HK-2 (cell line): ENCODE results near the gene CLCN5.

Source experiments
- DNase-seq: peaks from one replicate; pipeline ENCODE4 v3.0.0-alpha.2; 2018; ENCODE audit not compliant: unreplicated experiment

CLCN5 gene

DNA sequence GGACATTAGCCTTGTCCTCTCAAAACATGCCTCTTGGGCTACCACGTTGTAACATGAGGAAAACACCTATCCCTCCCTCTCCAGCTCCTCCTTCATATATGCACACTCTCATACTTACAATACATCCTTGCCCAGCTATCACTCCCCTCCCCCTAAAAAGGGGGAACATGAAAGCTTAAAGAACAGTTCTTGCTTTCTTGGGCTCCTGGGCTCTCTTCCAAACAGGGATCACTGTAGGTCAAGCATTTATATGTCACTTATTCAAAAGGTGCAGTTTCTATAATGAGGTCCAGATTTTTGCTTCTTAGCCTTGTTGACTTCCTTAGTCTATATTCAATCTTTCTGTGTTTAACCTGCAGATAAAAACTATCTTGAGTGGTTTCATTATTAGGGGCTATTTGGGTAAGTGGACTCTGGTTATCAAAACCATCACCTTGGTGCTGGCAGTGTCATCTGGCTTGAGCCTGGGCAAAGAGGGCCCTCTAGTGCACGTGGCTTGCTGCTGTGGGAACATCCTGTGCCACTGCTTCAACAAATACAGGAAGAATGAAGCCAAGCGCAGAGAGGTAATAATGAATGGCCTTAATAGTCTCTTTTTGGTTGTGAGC is 159.0 kb downstream of the CLCN5 start:
- peak; percentile 26 for DNase-seq

DNA sequence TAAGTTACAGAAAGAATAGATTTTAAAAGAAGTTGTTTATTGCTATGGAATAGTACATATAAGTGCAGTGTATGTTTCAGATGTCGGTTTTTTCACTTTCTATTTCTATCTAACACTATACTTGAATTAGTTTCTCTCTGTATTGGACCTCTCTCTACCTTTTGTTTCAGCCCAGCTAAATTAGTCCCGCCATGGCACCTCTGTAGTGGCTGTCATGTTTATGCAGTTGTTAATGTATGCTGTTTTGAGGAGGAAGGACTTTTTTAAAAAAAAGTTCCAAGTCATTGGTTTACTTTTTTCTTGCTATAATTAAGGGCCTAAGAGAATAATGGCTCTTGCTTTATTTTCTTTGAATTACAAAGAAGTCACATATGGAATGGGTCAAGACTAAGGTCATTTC is 160.3 kb downstream of the CLCN5 start:
- no peak for DNase-seq

DNA sequence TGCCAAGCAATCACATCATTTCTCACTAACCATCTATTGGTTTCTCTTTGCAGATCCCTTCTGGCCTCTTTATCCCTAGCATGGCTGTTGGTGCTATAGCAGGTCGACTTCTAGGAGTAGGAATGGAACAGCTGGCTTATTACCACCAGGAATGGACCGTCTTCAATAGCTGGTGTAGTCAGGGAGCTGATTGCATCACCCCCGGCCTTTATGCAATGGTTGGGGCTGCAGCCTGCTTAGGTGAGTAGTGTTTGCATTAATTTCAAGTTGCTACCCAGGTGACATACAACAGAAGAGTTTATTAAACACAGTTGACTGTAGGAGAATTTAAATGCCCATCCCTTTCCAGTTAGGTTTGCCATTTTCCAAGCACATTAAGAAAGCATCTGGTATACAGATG is 166.2 kb downstream of the CLCN5 start:
- DNase-seq, result no peak

DNA sequence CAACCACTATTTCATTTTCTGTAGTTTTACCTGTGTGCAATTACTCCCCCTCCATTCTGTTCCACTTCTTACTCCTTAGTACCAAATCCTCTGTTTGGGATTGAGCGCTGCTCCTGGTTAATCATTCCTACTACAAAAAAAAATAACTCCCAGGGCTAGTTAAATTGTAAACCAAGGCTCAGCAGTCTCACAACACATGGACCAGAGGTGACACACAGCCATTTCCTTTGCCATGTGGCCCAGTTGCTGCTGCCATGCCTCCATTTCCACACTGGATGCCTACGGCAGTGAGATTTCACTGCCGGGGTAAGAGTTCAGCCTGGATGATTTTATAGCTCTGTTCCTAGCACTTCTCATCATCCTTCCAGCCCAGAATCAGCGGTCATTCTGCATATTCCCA is 171.2 kb downstream of the CLCN5 start:
- peak; percentile 10 for DNase-seq

DNA sequence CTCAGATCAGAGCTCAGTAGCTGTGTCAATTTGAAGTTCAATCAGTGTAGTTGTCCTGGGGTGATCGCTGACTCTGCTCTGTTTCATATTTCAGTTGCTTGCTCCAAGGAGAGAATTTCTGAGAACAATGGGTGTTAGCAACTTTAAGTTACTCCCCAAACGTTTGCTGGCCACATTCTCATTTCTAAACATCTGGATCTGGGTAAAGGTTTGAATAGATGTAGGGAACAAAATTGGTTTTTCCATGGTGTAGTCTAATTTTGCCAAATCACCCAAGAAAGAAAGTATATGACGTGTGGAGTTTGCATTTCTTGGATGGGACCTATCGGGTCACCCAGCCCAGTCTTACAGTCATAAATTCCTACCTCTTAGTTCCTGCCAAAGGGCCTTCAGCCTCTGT is 174.7 kb downstream of the CLCN5 start:
- DNase-seq, result no peak

DNA sequence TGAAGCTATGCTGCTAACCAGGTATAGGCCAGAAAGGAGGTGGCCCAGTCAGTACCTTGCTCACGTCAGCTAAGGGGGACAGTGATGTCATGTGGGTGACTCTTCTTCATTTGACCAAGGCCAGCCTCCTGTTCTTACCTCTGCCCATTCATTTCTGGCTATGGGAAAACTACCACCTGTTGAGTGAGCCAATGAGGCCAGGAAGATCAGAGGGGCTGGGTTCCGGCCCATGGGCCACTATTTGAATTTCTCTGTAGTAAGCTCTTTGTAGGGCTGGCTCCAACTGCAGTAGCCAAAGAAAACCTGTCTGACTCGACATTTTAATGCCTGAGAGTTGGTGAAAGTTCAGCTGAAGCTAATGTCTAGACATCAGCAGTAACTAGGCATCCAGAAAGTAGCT is 175.8 kb downstream of the CLCN5 start:
- no peak for DNase-seq

DNA sequence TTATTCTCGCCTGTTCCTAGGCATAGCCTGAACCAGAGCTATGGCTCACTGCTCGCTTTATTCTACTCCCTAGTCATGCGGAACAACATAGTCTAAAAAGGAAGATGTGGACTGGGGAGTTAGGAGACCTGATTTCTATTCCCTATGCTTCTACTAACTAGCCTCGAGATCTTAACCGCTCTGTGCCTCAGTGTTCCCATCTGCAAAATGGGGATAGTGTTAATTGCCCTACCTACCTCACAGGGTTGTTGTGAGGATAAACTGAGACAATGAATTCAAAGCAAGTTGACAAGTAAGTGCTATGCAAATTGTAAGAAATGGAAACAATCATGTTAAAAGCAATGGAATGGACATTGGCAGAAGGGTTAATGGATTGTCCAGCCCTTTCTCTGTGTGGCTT is 176.4 kb downstream of the CLCN5 start:
- DNase-seq, result no peak

DNA sequence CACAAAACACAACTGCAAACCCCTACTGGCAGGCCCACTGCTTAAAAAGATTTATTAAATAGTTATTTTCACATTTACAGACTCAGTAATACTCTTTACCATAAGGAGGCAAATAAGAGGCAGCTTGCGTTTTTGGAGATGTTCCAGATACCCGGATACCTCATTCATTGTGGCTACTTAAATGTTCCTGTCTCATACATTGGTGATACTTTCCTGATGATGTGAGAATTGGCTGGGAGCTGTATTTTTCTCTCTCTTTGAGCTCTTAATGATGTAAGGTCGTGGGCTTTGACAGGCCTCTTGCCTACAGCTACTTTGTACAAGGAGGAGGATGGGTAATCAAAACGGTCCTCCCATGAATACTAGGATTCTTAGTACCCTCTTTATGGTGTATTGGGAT is 176.9 kb downstream of the CLCN5 start:
- DNase-seq, result no peak

DNA sequence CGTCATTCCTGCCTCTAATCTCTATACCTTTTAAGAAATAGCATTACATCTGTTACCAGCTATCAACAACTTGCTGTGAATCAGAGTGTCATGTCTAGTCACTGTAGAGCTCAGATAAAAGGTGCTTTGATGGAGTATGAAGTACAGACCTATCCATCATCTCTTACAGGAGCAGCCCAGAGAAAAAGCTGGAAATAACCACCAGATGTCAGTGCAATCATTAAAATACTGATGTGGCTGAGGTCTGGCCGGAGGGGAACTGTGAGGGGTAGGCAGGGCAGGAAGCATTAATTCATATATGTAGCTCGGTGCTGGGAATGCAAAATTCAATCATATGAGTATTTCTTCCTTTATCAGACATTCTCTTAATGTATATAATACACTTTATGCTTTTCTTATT is 177.8 kb downstream of the CLCN5 start:
- peak; percentile 9 for DNase-seq

DNA sequence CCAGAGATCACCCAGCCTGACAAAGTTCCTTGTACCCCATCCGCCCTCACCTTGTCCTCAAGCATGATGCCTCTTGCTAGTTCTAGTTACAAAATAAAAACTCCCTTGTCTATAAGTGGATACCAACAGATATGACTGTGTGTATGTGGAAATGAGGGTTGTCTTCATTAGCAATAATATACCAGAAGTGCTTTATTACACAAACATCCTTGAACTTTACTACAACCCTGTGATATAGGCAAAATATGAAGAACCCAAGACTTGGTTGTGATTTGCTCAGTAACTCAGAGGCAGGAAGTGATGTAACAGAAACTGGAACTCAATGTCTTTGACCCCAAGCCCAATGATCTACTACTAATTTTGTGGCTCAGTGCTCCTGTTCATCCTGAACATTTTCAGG is 180.8 kb downstream of the CLCN5 start:
- DNase-seq, result no peak

DNA sequence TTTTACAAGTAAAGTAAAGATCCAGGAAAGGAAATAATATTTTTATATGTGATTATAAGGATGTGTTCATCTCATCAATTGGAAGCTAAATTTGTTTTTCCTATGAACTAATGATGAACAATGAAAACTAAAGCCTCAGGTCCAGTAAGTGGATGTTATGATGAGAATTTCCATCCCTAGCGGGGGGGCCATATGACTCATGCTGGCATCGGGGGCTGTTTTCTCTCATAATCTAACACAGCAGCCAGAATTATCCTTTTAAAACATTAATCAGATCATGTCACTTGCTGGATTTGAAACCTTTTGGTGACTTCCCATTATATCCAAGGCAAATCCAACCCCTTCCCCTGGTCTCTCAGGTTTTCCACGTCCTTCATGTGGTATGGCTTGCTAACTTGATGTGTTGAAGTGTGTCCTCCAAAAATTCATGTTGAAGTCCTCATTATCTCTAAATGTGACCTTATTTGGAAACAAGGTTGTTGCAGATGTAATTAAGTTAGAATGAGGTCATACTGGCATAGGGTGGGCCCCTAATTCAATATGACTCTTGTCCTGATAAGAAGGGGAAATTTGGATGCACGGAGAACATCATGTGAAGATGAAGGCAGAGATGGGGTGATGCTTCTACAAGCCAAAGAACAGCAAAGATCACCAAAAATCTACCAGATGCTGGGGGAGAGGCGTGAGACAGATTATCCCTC is 181.6 kb downstream of the CLCN5 start:
- no peak for DNase-seq

DNA sequence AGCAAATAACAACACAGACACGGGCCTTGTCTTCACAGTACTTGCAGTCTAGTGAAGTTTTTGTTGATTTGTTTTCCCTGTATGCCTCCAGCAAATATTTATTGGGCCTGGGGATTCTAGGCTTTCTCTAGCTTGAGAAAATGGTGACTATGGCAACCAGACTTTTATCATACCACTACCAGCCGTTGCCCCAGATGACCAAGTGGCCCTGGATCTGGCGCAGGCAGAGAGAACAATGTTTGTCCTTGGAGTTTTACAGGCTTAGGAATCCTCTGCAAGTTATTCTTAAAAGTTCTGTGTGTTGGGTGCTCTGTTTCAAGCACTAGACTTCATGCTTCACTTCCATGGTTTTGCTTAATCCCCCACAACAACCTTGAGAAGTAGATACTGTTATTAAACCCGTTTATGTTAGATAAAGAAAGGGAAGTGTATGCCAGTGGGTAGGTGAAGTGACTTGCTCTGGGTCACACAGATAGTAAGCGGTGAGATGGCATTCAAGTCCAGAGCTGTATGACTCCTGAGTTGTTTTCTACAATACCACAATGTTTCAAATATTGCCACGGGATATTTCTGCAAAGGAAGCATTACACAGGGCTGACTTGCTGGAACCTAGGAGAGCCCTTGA is 183.8 kb downstream of the CLCN5 start:
- DNase-seq, result no peak

DNA sequence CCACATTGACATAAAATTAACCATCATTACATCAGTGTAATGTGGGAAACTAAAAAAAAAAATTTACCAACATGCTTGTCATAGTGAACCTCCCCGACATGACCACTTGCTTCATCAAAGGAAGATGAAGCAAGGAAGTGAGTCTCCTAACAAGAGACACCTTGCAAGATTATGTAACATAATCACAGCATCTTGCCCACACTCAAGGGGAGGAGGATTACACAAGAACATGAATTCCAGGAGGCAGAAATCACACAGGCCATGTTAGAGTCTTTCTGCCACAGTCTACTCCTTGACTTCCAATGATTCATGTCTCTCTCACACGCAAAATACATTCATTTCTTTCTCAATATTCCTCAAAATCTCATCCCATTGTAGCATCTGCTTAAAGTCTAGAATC is 185.1 kb downstream of the CLCN5 start:
- DNase-seq, result no peak

DNA sequence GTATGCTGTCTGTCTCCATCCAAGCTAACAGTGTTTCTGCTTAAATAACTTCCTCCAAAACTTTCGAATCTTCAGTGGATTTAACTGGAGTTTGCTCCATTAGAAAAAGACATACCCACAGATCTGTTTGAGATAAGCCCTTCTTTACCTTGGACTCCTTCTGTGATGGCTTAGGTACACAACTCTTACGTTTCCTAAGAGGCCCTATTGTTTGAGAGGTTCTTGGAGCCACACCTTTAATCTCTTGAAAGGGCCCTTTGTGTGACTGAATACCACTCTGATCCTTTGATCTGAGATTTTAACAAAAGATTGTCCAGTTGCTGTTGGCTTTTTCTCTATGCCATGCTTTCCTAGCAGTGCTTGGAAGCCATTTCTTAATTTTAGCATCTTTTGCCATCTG is 185.9 kb downstream of the CLCN5 start:
- DNase-seq, result no peak

DNA sequence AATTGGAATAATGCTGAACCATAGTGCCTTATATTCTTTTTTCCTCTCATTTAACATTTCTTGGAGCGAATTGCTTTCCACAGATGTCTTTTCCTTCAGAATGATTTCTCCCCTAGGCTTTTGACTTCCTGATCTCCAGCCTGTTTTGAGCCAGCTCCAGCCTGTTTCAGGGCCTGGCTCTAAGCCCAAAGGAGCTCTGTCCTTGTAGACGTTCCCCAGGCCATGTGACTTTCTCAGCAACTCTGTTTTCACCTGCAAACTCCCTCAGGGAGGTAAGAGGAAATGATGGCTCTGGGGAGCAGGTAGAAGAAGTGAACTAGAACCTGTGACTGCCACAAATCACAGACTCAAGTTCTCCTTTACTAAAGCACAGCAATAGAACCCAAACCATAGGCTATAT is 189.3 kb downstream of the CLCN5 start:
- no peak for DNase-seq

DNA sequence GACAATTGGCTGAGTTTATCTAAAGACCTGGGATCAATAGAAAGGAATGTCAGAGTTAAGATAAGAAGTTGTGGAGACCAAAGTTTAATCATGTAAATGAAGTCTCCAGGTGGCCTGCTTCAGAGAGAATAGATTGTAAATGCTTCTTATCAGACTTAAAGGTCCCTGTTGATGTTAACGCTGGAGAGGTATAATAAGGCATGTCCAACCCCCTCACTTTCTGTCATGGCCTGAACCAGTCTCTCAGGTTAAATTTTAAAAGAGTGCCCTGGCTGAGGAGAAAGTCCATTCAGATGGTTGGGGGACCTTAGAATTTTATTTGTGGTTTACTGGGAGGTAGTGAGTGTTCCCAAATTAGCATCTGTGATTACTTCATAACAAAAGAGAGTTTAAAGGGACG is 191.7 kb downstream of the CLCN5 start:
- DNase-seq, result no peak

DNA sequence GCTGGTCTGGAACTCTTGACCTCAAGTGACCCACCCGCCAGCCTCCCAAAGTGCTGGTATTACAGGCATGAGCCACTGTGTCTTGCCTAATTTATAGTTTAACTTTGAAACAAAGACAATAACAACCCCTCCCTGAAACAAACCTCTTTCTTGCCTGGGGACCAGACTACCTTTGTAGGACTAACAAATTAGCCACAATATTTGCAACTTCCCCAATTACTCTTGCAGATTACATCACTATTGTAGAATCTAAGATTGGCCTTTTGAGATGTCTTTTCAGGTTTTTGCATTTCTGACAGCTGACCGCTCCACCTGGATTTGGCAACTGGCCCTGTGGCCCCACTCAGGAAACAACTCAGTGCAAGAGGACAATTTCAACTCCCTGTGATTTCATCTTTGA is 193.6 kb downstream of the CLCN5 start:
- DNase-seq, result no peak

DNA sequence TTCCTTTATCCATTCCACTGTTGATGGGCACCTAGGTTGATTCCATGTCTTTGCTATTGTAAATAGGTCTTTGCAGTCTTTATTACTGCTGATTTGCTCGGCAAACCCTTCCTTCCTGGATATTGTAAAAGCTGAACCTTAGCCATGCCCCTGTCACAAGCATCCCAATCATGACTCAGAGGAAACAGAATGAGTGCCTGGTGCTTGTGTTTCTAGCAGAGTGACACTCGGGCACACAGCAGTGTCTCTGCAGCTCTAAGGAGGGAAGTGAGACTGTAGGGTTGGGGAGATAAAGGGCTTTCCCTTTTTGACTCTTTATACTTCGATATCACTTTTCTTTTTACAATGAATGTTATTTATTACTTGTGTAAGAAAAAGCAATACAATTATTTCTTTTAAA is 195.1 kb downstream of the CLCN5 start:
- no peak for DNase-seq

DNA sequence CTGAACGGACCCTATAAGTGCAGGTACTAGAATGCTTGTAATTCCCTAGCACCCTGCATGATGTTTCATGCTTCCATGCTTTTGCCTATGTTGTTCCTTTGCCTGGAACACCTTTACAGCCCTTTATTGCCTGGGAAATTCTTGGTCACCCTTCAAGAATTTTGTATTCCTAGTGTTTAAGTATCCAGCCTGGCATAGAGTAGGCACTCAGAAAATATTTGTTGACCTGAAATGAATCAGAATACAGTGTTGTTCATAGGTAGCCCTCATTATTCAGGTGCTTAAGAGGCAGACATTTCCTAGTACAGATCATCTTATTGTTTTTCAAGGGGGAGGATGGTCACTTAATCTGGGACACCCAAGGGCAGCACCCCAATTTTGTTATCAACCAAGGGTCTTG is 203.1 kb downstream of the CLCN5 start:
- DNase-seq, result no peak

DNA sequence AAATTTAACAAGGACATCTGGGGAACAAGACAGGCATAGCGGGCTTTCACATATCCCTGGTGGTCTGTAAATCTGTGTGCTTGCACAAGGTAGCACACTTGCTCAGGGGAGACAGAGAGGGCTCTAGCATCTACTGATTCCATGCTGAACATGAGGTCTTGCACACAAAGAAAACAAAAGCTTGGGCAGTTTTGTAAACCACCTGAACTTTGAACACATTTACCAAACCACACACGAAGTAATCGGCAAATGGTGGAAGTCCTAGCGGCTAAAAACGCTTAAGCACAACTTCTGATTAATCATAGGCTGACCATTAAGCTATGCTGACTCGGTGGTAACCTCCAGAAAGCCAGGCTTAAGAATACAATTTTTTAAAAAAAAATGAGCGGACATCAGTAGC is 225.6 kb downstream of the CLCN5 start:
- no peak for DNase-seq
